Testis (tissue), 2 donors: ENCODE data around the gene ARHGAP40.

Source experiments
- CTCF ChIP-seq, 3 experiments: fragments of 450-650 bp in 2 of 3; fragments of 200-600 bp in 1 of 3; sonication (generic) in 1 of 3; IDR thresholded peaks; one replicate each; pipeline ENCODE4 v1.5.1; 2016 to 2019; ENCODE audit warnings: antibody characterized with exemption in 3 of 3, mild to moderate bottlenecking in 2 of 3, moderate library complexity in 1 of 3
- POLR2A ChIP-seq: fragments of 450-650 bp; IDR thresholded peaks from one replicate; pipeline ENCODE4 v1.6.1; 2017; ENCODE audit warnings: antibody characterized with exemption, mild to moderate bottlenecking, moderate library complexity

GRCh38 chr20:38685271-38685670 is 83.7 kb downstream of the ARHGAP40 start:
- TF ChIP-seq POLR2A (no peak), CTCF (IDR thresholded peaks at IDR 0.05) (no peak)
